Measurements from ENCODE around the gene DIDO1.

Gene DIDO1

GRCh38 chr20:62832212-62832922 is 93.9 kb downstream of the DIDO1 start:
- intact Hi-C loops (cut with micrococcal nuclease): no loop called here
- Mint-ChIP-seq H3K9me3 (no peaks in the 10 kb centered on the region), H3K4me3 (peak overlapping the region; percentile 63), H3K27ac (peak overlapping the region; percentile 75), H3K36me3 (ENCODE audit: low read depth) (no peaks in the 10 kb centered on the region), H3K27me3 (peaks cover 2% of the 10 kb centered on the region), H3K4me1 (ENCODE audit: low read depth) (peaks cover 31% of the 10 kb centered on the region)

- intact Hi-C loops (cut with micrococcal nuclease): no loop called here
- no peak overlapping the region for H3K4me3 Mint-ChIP-seq
- H3K36me3 Mint-ChIP-seq (ENCODE audit: low read depth): no peaks in the 10 kb centered on the region
- H3K9me3 Mint-ChIP-seq: no peaks in the 10 kb centered on the region
- peaks cover 27% of the 10 kb centered on the region for H3K4me1 Mint-ChIP-seq (ENCODE audit: low read depth)
- peak overlapping the region; percentile 75 for H3K27ac Mint-ChIP-seq
- peaks cover 2% of the 10 kb centered on the region for H3K27me3 Mint-ChIP-seq
These were observed 94.5 kb downstream of the DIDO1 start for GRCh38 chr20:62831854-62832211.

DNA sequence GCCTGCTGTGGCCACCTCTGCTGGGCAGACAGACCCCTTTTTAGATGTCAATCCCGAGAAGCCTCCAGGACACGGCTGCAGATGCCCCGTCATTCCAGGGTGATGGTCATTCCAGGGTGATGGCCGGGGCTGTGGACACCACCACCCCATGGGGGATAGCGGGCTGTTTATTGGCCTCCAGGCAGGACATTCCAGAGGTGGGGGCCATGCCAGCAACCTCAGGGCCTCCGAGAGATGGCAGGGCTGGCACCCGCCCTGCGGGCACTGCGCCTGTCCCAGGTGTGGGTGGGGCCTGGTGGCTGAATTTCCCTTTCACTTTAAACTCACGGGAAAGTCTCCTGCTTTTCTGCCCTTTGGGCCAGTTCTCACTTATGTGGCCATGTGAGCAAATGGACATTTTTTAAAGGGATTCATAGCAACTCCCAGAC is 94.9 kb downstream of the DIDO1 start:
- Mint-ChIP-seq H3K27ac (peak overlapping the region; percentile 75), H3K27me3 (peaks cover 2% of the 10 kb centered on the region), H3K36me3 (ENCODE audit: low read depth) (no peaks in the 10 kb centered on the region), H3K9me3 (no peaks in the 10 kb centered on the region), H3K4me3 (no peak overlapping the region), H3K4me1 (ENCODE audit: low read depth) (peaks cover 29% of the 10 kb centered on the region)
- intact Hi-C loops (cut with micrococcal nuclease): no loop called here

DNA sequence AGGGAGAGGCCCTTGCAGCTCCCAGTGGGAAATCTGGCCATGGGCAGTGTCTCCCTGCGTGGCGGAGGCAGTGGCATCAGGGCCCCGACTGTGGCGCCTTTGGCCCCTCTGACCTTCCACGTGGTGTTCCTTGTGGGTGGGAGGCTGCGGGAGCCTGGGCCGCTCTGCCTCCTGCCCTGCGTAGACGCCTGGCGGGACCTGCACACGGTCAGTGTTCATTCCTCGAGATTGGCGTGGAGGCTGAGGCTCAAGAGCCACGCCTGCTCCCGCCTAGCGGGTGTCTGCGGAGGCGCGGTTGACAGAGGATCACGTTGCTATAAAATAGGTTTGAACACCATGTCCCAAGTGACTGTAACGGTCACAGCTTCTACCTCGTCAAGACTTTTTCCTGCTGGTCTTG is 95.5 kb downstream of the DIDO1 start:
- H3K4me3 Mint-ChIP-seq: no peak overlapping the region
- no peak overlapping the region for H3K27ac Mint-ChIP-seq
- H3K9me3 Mint-ChIP-seq: no peaks in the 10 kb centered on the region
- peaks cover 2% of the 10 kb centered on the region for H3K27me3 Mint-ChIP-seq
- intact Hi-C loops (cut with micrococcal nuclease): no loop called here
- peaks cover 33% of the 10 kb centered on the region for H3K4me1 Mint-ChIP-seq (ENCODE audit: low read depth)
- H3K36me3 Mint-ChIP-seq (ENCODE audit: low read depth): no peaks in the 10 kb centered on the region

- peaks cover 33% of the 10 kb centered on the region for H3K4me1 Mint-ChIP-seq (ENCODE audit: low read depth)
- no peaks in the 10 kb centered on the region for H3K36me3 Mint-ChIP-seq (ENCODE audit: low read depth)
- intact Hi-C loops (cut with micrococcal nuclease): no loop called here
- peaks cover 2% of the 10 kb centered on the region for H3K27me3 Mint-ChIP-seq
- H3K27ac Mint-ChIP-seq: no peak overlapping the region
- H3K4me3 Mint-ChIP-seq: no peak overlapping the region
- no peaks in the 10 kb centered on the region for H3K9me3 Mint-ChIP-seq
These were observed 96.1 kb downstream of the DIDO1 start for GRCh38 chr20:62830251-62830650.

DNA sequence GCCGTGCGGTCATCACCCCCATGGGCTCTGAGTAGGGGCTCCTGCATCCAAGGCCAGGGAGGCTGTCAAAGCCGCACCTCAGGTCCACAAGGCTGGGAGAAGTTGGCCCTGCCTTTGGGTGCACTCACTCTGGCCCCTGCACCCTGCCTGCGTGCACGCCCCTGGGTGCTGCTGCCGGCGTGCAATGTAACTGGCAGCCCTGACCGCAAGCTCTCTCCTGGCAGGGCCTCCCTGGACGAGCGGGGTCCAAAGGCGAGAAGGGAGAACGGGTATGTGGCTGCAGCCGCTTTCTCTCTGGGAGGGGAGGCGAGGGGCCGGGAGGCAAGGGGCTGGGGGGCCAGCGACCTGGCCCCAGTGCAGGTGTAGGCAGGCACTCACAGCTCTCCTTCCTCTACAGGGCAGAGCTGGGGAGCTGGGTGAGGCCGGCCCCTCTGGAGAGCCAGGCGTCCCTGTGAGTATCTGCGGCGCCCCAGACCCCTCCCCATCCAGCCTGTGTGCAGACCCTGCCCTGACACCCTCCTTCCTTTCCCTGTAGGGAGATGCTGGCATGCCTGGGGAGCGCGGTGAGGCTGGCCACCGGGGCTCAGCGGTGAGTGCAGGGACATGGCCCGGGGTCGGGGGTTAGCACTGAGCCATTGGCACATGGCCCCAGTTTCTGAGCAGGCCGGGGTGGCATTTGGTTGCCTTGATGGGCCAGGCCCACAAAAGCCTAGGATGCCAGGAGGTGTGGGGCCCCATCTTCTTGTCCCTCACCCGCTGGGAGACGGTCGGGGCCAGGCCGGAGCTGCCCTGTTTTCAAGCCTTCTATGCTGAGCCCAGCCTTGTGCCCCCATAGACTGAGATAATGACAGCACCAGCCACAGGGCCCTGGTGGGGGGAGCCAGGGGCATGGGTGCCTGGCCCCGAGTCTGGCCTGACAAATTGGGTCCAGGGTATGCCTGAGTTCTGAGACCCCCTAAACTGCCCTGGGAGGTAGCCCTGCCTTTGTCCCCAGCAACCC is 96.8 kb downstream of the DIDO1 start:
- Mint-ChIP-seq H3K4me1 (ENCODE audit: low read depth) (peaks cover 33% of the 10 kb centered on the region), H3K27me3 (peaks cover 4% of the 10 kb centered on the region), H3K36me3 (ENCODE audit: low read depth) (no peaks in the 10 kb centered on the region), H3K4me3 (no peak overlapping the region), H3K27ac (no peak overlapping the region), H3K9me3 (no peaks in the 10 kb centered on the region)
- intact Hi-C loops (cut with micrococcal nuclease): no loop called here

GRCh38 chr20:62828511-62829230 is 97.6 kb downstream of the DIDO1 start:
- Mint-ChIP-seq H3K27me3 (peaks cover 4% of the 10 kb centered on the region), H3K4me1 (ENCODE audit: low read depth) (peaks cover 33% of the 10 kb centered on the region), H3K36me3 (ENCODE audit: low read depth) (no peaks in the 10 kb centered on the region), H3K9me3 (no peaks in the 10 kb centered on the region), H3K27ac (no peak overlapping the region), H3K4me3 (no peak overlapping the region)
- intact Hi-C loops (cut with micrococcal nuclease): no loop called here

DNA sequence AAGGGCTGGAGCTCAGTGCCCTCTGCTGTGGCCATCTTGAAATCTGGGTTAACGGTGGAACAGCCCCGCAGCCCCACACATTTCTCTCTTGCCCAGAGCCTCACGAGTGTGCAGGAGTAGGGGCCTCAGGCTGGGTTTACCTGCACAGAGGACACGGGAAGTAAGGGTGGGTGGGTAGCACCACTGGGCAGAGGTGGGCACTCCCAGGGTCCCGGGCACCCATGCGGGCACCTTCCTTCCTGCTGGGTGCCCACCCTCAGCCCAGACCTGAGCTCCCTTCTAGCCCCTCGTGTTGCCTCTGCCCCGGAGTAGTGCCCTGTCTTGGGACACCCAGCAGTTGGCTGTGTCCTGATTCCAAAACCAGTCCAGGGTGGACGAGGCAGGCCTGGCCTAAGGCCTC is 98.3 kb downstream of the DIDO1 start:
- Mint-ChIP-seq H3K4me3 (no peak overlapping the region), H3K9me3 (no peaks in the 10 kb centered on the region), H3K27me3 (peaks cover 4% of the 10 kb centered on the region), H3K36me3 (ENCODE audit: low read depth) (no peaks in the 10 kb centered on the region), H3K27ac (no peak overlapping the region), H3K4me1 (ENCODE audit: low read depth) (peaks cover 27% of the 10 kb centered on the region)
- intact Hi-C loops (cut with micrococcal nuclease): no loop called here
